ENCODE measurements around the gene OMP.
A peak's percentile ranks its signal among the peaks of the same experiment; 100 is the strongest.

Gene OMP, protein sequence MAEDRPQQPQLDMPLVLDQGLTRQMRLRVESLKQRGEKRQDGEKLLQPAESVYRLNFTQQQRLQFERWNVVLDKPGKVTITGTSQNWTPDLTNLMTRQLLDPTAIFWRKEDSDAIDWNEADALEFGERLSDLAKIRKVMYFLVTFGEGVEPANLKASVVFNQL

DNA sequence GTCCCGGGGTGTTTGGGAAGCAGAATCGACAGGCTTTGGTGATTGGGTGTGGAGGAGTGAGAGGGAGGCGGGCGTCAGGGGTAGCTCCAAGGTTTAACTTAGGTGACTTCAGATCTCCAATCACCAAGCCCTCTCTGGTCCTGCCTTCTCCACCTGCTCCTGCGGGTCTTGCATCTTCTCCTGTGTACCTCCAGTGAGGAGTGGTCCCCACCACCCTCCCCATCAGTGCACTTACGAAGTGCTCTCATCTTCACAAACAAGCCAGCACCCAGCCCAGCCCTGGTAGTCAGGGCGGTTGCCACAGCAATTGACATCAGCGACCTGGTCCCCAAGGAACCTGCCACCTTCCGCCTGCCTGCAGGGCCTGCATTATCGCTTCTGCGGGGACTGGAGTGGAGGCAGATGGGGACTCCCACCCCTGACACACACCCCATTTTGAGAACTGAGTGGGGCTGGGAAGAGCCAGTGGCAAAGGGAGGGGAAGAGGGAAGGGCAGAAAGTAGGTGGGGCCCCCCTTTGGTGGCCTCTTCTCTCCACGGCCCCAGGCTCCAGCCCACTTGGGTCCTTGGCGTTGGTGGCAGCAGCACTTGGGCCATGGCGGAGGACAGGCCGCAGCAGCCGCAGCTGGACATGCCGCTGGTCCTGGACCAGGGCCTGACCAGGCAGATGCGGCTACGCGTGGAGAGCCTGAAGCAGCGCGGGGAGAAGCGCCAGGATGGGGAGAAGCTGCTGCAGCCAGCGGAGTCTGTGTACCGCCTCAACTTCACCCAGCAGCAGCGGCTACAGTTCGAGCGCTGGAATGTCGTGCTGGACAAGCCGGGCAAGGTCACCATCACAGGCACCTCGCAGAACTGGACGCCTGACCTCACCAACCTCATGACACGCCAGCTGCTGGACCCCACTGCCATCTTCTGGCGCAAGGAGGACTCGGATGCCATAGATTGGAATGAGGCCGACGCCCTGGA, at the start of gene OMP:
Gene OMP, plus strand, starts transcription at position 595 of the 965 bp plus-strand sequence. Its CDS starts 0 bp downstream, at position 595.
- Histone ChIP-seq H3K9me3 (ENCODE audit: control insufficient read depth in 2 of 2, low read length in 2 of 2) (no peaks in the 10 kb centered on the region), H3K4me3 (ENCODE audit: low read length in 2 of 2) (no peak within 1 kb of the TSS), H3K27me3 (ENCODE audit: control insufficient read depth in 2 of 2, insufficient read depth in 2 of 2, low read length in 2 of 2) (no peaks in the 10 kb centered on the region), H3K4me1 (ENCODE audit: control insufficient read depth in 2 of 2, insufficient read depth in 2 of 2, low read length in 2 of 2) (peaks cover 13 to 28% of the 10 kb centered on the region in 2 donors), H3K36me3 (ENCODE audit: control insufficient read depth in 2 of 2, insufficient read depth in 2 of 2, low read length in 2 of 2) (peaks cover 27 to 31% of the 10 kb centered on the region in 2 donors), H3K27ac (ENCODE audit: low read depth in 2 of 2, low read length in 2 of 2) (no peak within 1 kb of the TSS), H3K9ac (ENCODE audit: low read depth in 1 of 2, low read length in 2 of 2) (no peak within 1 kb of the TSS)

DNA sequence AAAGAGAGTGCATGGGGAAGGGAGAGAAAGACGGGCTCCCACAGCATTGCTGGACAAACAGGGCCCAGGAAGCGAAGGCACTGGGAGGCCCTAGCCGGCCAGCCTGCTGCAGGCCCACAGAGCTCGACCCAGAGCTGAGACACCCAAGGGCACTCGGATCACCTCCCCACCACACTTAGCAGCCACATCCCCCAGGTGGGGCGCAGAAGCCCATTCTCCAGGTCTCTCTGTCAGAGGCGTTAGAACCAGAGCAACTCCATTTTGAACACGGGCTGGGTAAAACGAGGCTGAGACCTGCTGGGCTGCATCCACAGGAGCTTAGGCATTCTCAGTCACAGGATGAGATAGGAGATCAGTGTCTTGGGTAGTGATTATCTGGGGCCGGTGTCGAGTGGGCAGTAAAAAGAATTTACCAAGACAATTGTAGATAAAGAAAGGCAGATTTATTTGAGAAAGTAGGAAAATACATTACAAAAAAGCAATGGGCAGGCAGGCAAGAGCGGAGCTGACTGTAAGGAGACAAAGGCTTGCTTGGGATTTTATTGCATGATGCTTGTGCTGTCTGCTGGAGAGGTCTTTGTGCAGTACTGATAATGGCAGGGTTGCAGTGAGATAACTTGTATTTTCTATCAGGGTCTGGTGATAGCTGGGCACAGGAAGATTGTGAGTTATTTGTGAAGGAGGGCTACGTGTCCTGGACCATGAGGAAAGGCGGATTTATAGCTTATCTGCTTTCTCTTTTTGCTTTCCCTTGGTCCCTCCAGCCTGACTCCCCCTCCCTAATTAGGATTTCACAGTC, 49.2 kb upstream of the OMP start:
- Histone ChIP-seq H3K27ac (ENCODE audit: low read depth in 2 of 2, low read length in 2 of 2) (no peak overlapping the region), H3K4me1 (ENCODE audit: control insufficient read depth in 2 of 2, insufficient read depth in 2 of 2, low read length in 2 of 2) (peaks cover 9 to 13% of the 10 kb centered on the region in 2 donors)

DNA sequence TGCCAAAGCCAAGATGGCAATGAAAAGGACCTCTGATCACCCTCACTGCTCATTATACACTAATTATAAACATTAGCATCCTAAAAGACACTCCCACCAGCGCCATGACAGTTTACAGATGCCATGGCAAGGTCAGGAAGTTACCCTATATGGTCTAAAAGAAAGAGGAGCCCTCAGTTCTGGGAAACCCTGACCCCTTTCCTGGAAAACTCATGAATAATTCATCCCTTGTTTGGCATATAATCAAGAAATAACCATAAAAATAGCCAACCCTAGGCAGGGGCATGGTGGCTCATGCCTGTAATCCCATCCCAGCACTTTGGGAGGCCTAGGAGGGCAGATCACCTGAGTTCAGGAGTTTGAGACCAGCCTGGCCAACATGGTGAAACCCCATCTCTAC, 48.6 kb upstream of the OMP start:
- Histone ChIP-seq H3K9me3 (ENCODE audit: control insufficient read depth in 2 of 2, low read length in 2 of 2) (peaks cover 0 to 8% of the 10 kb centered on the region in 2 donors), H3K4me1 (ENCODE audit: control insufficient read depth in 2 of 2, insufficient read depth in 2 of 2, low read length in 2 of 2) (peaks cover 3 to 7% of the 10 kb centered on the region in 2 donors), H3K27me3 (ENCODE audit: control insufficient read depth in 2 of 2, insufficient read depth in 2 of 2, low read length in 2 of 2) (no peaks in the 10 kb centered on the region), H3K27ac (ENCODE audit: low read depth in 2 of 2, low read length in 2 of 2) (no peak overlapping the region), H3K9ac (ENCODE audit: low read depth in 1 of 2, low read length in 2 of 2) (no peak overlapping the region), H3K4me3 (ENCODE audit: low read length in 2 of 2) (no peak overlapping the region), H3K36me3 (ENCODE audit: control insufficient read depth in 2 of 2, insufficient read depth in 2 of 2, low read length in 2 of 2) (no peaks in the 10 kb centered on the region)

More for the DNA sequence above, 49.2 kb upstream of the OMP start:
- H3K4me3 ChIP-seq (ENCODE audit: low read length in 2 of 2) = no peak overlapping the region
- H3K36me3 ChIP-seq (ENCODE audit: control insufficient read depth in 2 of 2, insufficient read depth in 2 of 2, low read length in 2 of 2) = no peaks in the 10 kb centered on the region
- no peak overlapping the region for H3K9ac ChIP-seq (ENCODE audit: low read depth in 1 of 2, low read length in 2 of 2)
- H3K27me3 ChIP-seq (ENCODE audit: control insufficient read depth in 2 of 2, insufficient read depth in 2 of 2, low read length in 2 of 2) = no peaks in the 10 kb centered on the region
- H3K9me3 ChIP-seq (ENCODE audit: control insufficient read depth in 2 of 2, low read length in 2 of 2) = peaks cover 0 to 8% of the 10 kb centered on the region in 2 donors

DNA sequence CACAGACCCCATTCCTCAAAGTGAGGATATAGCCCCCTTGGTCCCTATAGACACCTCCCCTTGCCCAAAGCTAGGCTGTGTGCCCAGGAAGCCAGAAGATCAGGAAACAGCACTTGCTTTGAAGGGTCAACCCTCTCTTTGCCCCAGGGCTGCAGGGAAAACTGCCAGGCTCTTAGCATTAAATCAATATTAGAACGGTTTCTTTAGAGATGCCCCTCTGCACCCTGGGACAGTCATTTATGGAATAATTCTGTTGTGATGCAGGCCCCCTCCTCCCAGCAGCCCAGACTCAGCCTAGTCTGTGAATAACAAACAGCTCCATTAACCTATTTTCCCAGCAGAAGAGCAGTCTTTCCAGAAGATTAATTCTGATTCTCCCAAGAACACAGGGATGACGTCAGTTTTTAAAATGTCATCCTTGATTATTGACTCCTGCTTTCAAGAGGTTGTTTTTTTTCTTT, 47.5 kb upstream of the OMP start:
- no peak overlapping the region for H3K27ac ChIP-seq (ENCODE audit: low read depth in 2 of 2, low read length in 2 of 2)
- no peaks in the 10 kb centered on the region for H3K27me3 ChIP-seq (ENCODE audit: control insufficient read depth in 2 of 2, insufficient read depth in 2 of 2, low read length in 2 of 2)
- H3K9me3 ChIP-seq (ENCODE audit: control insufficient read depth in 2 of 2, low read length in 2 of 2) = peaks cover 0 to 8% of the 10 kb centered on the region in 2 donors
- no peak overlapping the region for H3K4me3 ChIP-seq (ENCODE audit: low read length in 2 of 2)
- no peaks in the 10 kb centered on the region for H3K36me3 ChIP-seq (ENCODE audit: control insufficient read depth in 2 of 2, insufficient read depth in 2 of 2, low read length in 2 of 2)
- peaks cover 0 to 2% of the 10 kb centered on the region in 2 donors for H3K4me1 ChIP-seq (ENCODE audit: control insufficient read depth in 2 of 2, insufficient read depth in 2 of 2, low read length in 2 of 2)
- no peak overlapping the region for H3K9ac ChIP-seq (ENCODE audit: low read depth in 1 of 2, low read length in 2 of 2)

DNA sequence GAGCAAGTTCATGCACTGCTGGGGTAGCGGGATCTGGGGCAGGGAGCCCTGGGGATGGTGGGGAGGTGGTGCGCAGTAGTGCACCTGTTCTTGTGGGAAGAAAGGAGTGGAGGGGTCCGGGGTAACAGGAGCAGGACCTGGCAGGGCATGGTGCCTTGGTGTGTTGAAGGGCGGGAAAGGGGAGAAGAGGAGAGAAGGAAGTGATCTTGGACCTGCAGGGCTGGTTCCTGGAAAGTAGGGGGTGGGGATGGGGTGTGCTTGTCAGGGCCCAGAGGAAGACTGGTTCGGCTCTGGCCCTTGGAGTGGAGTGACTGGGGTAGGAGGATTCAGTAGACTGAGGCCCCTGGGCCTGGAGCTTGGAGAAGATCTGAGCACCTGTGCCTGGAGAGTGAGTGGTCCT, 46.7 kb upstream of the OMP start:
- no peaks in the 10 kb centered on the region for H3K36me3 ChIP-seq (ENCODE audit: control insufficient read depth in 2 of 2, insufficient read depth in 2 of 2, low read length in 2 of 2)
- H3K9ac ChIP-seq (ENCODE audit: low read depth in 1 of 2, low read length in 2 of 2) = no peak overlapping the region
- H3K9me3 ChIP-seq (ENCODE audit: control insufficient read depth in 2 of 2, low read length in 2 of 2) = peaks cover 0 to 8% of the 10 kb centered on the region in 2 donors
- H3K4me3 ChIP-seq (ENCODE audit: low read length in 2 of 2) = no peak overlapping the region
- H3K4me1 ChIP-seq (ENCODE audit: control insufficient read depth in 2 of 2, insufficient read depth in 2 of 2, low read length in 2 of 2) = peaks cover 4 to 10% of the 10 kb centered on the region in 2 donors
- no peak overlapping the region for H3K27ac ChIP-seq (ENCODE audit: low read depth in 2 of 2, low read length in 2 of 2)
- H3K27me3 ChIP-seq (ENCODE audit: control insufficient read depth in 2 of 2, insufficient read depth in 2 of 2, low read length in 2 of 2) = no peaks in the 10 kb centered on the region

DNA sequence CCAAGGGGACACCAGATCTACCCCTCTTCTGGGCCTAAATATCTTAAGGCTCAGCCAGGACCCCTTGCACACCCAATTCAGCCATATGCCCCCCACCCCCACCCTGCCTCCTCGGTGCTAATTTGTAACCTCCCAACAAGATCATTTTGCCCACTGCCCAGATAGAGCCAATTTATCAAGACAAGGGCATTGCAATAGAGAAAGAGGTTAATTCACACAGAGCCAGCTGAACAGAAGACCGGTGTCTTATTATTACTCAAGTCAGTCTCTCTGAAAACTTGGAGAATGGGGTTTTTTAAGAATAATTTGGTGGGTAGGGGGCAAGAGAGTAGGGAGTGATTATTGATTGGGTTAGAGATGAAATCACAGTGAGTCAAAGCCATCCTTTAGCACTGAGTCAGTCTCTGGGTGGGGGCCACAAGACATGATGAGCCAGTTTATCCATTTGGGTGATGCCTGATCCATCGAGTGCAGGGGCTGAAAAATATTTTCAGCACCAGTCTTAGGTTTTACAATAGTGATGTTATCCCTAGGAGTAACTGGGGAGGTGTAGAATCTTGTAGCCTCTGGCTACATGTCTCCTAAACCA, 45.7 kb upstream of the OMP start:
- Histone ChIP-seq H3K27me3 (ENCODE audit: control insufficient read depth in 2 of 2, insufficient read depth in 2 of 2, low read length in 2 of 2) (no peaks in the 10 kb centered on the region), H3K9ac (ENCODE audit: low read depth in 1 of 2, low read length in 2 of 2) (no peak overlapping the region), H3K9me3 (ENCODE audit: control insufficient read depth in 2 of 2, low read length in 2 of 2) (peaks cover 0 to 8% of the 10 kb centered on the region in 2 donors), H3K27ac (ENCODE audit: low read depth in 2 of 2, low read length in 2 of 2) (no peak overlapping the region), H3K36me3 (ENCODE audit: control insufficient read depth in 2 of 2, insufficient read depth in 2 of 2, low read length in 2 of 2) (no peaks in the 10 kb centered on the region), H3K4me1 (ENCODE audit: control insufficient read depth in 2 of 2, insufficient read depth in 2 of 2, low read length in 2 of 2) (peaks cover 9 to 16% of the 10 kb centered on the region in 2 donors), H3K4me3 (ENCODE audit: low read length in 2 of 2) (no peak overlapping the region)

DNA sequence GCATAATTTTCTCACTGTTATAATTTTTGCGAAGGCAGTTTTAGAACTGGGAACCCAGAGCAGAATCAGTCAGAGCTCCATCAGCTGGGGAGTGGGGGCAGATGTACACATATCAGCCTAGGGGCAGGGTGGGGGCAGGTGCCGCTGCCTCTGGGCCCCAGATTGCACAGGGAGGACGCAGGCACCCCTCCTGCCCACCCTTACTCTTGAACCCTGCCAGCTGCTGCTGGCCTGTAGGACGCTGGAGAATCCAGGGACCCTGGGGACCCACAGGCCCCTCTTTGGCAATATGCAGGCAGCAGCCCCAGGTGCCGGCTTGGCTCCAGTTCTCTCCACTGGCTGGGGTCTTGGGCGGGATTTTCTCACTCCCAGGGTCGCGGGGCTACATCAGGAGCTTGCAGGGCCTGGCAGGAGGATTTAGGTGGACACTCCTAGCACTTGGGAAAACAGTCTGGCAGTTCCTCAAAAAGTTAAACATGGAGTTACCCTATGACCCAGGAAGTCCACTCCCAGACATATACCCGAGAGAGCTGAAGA, 44.6 kb upstream of the OMP start:
- no peak overlapping the region for H3K27ac ChIP-seq (ENCODE audit: low read depth in 2 of 2, low read length in 2 of 2)
- H3K36me3 ChIP-seq (ENCODE audit: control insufficient read depth in 2 of 2, insufficient read depth in 2 of 2, low read length in 2 of 2) = no peaks in the 10 kb centered on the region
- H3K4me3 ChIP-seq (ENCODE audit: low read length in 2 of 2) = no peak overlapping the region
- peaks cover 9 to 26% of the 10 kb centered on the region in 2 donors for H3K4me1 ChIP-seq (ENCODE audit: control insufficient read depth in 2 of 2, insufficient read depth in 2 of 2, low read length in 2 of 2)
- no peak overlapping the region for H3K9ac ChIP-seq (ENCODE audit: low read depth in 1 of 2, low read length in 2 of 2)
- H3K9me3 ChIP-seq (ENCODE audit: control insufficient read depth in 2 of 2, low read length in 2 of 2) = peaks cover 0 to 8% of the 10 kb centered on the region in 2 donors
- no peaks in the 10 kb centered on the region for H3K27me3 ChIP-seq (ENCODE audit: control insufficient read depth in 2 of 2, insufficient read depth in 2 of 2, low read length in 2 of 2)

DNA sequence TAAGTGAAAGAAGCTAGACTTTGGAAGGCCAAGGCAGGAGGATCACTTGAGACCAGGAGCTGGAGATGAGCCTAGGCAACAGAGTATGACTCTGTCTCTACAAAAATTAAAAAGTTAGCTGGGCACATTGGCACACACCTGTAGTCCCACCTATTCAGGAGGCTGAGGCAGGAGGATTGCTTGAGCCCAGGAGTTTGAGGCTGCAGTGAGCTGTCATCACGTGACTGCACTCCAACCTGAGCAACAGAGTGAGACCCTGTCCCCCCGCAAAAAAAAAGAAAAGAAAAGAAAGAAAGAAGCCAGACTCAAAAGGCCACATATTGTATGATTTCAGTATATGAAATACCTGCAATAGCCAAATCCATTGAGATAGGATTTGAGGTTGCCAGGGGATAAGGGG, 43.7 kb upstream of the OMP start:
- H3K9me3 ChIP-seq (ENCODE audit: control insufficient read depth in 2 of 2, low read length in 2 of 2) = peaks cover 0 to 8% of the 10 kb centered on the region in 2 donors
- H3K9ac ChIP-seq (ENCODE audit: low read depth in 1 of 2, low read length in 2 of 2) = no peak overlapping the region
- no peaks in the 10 kb centered on the region for H3K27me3 ChIP-seq (ENCODE audit: control insufficient read depth in 2 of 2, insufficient read depth in 2 of 2, low read length in 2 of 2)
- H3K4me1 ChIP-seq (ENCODE audit: control insufficient read depth in 2 of 2, insufficient read depth in 2 of 2, low read length in 2 of 2) = peaks cover 13 to 35% of the 10 kb centered on the region in 2 donors
- H3K4me3 ChIP-seq (ENCODE audit: low read length in 2 of 2) = no peak overlapping the region
- H3K27ac ChIP-seq (ENCODE audit: low read depth in 2 of 2, low read length in 2 of 2) = no peak overlapping the region
- no peaks in the 10 kb centered on the region for H3K36me3 ChIP-seq (ENCODE audit: control insufficient read depth in 2 of 2, insufficient read depth in 2 of 2, low read length in 2 of 2)

DNA sequence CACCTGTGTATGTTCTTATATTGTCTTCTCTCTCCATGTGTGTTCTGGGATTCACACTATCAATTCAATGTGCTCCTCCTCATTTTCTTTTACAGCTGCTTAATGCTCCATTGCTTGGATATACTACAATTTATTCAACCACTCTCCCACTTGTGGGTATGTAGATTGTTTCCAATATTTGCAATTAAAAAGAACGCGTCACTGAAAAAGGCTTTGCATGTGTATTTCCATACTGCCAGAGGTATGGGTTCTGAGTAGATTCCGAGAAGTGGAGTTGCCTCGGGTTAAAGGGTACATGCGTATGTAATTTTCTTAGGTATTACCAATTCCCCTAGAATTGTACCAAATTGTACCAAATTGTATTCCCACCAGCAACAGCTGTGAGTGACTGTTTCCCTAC, 42.8 kb upstream of the OMP start:
- Histone ChIP-seq H3K4me3 (ENCODE audit: low read length in 2 of 2) (no peak overlapping the region), H3K9me3 (ENCODE audit: control insufficient read depth in 2 of 2, low read length in 2 of 2) (peaks cover 0 to 8% of the 10 kb centered on the region in 2 donors), H3K9ac (ENCODE audit: low read depth in 1 of 2, low read length in 2 of 2) (no peak overlapping the region), H3K27ac (ENCODE audit: low read depth in 2 of 2, low read length in 2 of 2) (peak overlapping the region in 1 of 2 donors; percentile 69), H3K27me3 (ENCODE audit: control insufficient read depth in 2 of 2, insufficient read depth in 2 of 2, low read length in 2 of 2) (no peaks in the 10 kb centered on the region), H3K4me1 (ENCODE audit: control insufficient read depth in 2 of 2, insufficient read depth in 2 of 2, low read length in 2 of 2) (peaks cover 22 to 44% of the 10 kb centered on the region in 2 donors), H3K36me3 (ENCODE audit: control insufficient read depth in 2 of 2, insufficient read depth in 2 of 2, low read length in 2 of 2) (no peaks in the 10 kb centered on the region)

Data from mucosa of rectum (tissue), 2 donors.